GM13976 (cell line): ENCODE data around the gene CHCHD3.

Source experiments
- DNase-seq: peaks from one replicate; pipeline ENCODE4 v3.0.0; 2012; ENCODE audit warnings: low spot score
- in situ Hi-C: fragments of 300-500 bp; cut with MboI; formaldehyde crosslinking; loops from one replicate; pipeline ENCODE4 v1.12.0; 2022; ENCODE audit warnings: low sequenced_read_pairs, mixed read lengths, inconsistent platforms; ENCODE audit not compliant: unreplicated experiment
- TF ChIP-seq, protein P1 (sequence below): IDR thresholded peaks from 2 replicates; pipeline ENCODE4 v1.5.1; 2012; ENCODE audit warnings: borderline replicate concordance, mild to moderate bottlenecking; ENCODE audit not compliant: insufficient read depth; ENCODE audit errors: extremely low read depth, missing control alignments, control extremely low read depth

CHCHD3 gene

DNA sequence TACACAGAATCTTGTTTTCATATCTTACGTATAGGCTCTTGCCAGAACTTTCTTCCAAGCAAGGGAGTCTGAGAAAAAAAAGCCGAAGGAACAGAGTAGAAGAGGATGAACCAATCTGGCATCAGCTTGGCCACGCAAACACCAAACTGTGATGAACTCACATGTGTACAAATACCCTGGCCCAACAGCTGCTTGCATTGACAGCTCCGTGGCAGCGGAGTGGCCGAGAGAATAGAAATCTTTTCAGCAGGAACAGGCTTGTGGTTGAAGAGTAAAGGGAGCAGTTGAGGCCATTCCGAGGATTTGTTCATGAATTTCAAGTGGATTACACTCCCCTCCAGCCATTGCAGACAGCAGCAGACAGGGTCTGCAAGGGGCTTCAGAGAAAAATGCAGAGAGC is 331.8 kb downstream of the CHCHD3 start:
- in situ Hi-C loops, result no loop called here
- no peak for DNase-seq
- TF ChIP-seq, protein P1, sequence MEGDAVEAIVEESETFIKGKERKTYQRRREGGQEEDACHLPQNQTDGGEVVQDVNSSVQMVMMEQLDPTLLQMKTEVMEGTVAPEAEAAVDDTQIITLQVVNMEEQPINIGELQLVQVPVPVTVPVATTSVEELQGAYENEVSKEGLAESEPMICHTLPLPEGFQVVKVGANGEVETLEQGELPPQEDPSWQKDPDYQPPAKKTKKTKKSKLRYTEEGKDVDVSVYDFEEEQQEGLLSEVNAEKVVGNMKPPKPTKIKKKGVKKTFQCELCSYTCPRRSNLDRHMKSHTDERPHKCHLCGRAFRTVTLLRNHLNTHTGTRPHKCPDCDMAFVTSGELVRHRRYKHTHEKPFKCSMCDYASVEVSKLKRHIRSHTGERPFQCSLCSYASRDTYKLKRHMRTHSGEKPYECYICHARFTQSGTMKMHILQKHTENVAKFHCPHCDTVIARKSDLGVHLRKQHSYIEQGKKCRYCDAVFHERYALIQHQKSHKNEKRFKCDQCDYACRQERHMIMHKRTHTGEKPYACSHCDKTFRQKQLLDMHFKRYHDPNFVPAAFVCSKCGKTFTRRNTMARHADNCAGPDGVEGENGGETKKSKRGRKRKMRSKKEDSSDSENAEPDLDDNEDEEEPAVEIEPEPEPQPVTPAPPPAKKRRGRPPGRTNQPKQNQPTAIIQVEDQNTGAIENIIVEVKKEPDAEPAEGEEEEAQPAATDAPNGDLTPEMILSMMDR, result no peak

DNA sequence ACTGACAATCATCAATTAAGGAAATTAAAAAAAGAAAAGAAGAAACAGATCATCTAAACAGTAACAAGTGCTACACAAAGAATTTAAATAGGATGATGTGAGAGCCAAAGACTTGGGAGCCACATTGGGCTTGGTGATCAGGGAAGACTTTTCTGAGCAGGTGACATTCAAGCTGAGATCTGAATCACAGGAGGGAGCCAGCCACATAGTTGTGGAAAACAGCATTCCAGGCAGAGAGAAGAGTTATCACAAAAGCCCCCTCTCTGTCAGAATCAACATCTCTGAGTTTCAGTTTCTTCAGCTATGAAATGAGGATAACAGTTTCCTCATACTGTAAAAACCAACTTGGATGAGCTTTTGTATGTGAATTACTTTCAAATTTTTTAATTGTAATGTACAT is 336.4 kb downstream of the CHCHD3 start:
- TF ChIP-seq, protein P1, result no peak
- in situ Hi-C loops, result no loop called here
- no peak for DNase-seq

DNA sequence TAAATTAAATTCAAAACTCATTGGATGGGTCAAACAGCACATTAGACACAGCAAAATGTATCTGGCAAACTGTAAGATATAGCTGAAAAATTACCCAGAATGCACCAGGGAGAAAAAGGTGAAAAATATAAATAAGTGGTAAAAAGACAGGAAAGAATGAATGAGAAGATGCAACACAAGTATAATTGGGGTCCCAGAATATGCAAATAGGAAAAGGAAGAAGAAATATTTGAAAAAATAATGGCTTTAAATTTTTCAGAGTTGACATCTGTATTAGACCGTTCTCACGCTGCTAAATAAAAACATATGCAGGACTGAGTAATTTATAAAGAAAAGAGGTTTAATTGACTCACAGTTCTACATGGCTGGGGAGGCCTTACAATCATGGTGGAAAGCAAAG is 337.9 kb downstream of the CHCHD3 start:
- TF ChIP-seq, protein P1, result no peak
- DNase-seq, result no peak
- in situ Hi-C loops, result no loop called here

DNA sequence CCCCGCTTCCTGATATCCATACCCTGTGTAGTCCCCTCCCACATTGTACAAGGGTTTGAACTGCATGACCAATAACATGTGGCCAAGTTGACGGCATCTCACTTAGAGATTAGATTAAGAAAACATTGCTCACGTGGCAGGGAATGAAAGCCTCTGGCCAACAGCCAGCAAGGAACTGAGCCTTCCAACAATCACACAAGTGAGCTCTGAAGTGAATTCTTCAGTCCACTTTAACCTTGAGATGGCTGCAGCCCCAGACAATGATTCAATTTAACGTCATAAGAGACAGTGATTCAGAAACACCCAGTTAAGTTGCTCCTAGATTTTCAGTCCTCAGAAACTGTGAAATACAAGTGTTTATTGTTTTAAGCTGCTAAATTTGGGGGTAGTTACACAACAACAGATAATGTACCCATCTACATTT is 339.7 kb downstream of the CHCHD3 start:
- TF ChIP-seq, protein P1, result no peak
- DNase-seq, result no peak
- in situ Hi-C loops, result no loop called here

DNA sequence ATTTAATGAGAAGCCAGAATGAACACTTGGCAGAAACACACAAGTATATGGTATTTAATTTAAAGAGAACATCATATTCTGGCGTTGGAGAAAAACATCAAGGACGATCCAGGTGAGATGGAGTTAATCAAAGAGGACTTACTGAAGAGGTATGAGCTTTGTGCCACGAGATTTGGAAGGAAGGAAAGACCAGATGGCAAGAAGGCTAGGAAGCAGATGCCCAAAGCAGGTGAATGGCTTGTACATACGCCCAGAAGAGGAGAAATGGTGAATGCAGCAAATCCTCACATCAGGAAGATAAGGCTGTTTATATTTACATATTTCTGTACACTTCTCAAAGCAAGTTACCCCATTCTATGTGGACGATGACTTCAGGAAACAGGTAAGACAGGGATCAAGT is 341.7 kb downstream of the CHCHD3 start:
- DNase-seq, result no peak
- TF ChIP-seq, protein P1, result no peak
- in situ Hi-C loops, result no loop called here

DNA sequence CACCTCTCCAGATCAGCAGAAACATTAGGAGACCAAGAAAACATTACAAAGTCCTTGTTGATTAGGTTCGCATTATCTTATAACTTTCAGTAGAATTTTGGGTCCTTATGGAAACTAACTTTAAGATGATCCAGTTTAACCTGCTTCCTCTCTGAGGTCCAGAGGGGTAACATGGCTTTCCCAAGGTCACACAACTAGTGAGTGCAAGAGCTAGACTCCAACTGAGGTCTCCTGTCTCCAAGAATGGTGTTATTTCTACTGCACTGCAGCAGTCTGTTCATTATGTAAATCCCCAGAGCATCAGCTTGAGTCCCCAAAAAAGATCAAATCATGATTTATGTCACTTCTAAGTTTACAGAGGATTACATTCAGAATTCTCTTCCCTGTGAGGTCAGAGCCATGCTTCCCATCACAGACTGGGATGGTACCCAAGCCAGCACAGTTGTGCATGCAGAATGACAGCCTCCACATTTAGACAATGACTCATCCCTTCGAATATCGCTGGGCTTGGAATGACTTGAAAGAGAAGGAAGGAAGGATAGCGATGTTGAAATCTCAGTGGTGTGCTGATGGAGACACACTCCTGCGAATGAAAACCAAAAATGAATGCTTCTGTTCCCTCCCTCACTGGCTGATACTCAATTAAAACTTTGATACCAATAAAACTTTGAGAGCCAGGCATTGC is 342.5 kb downstream of the CHCHD3 start:
- in situ Hi-C loops, result no loop called here
- DNase-seq, result no peak
- TF ChIP-seq, protein P1, result no peak

DNA sequence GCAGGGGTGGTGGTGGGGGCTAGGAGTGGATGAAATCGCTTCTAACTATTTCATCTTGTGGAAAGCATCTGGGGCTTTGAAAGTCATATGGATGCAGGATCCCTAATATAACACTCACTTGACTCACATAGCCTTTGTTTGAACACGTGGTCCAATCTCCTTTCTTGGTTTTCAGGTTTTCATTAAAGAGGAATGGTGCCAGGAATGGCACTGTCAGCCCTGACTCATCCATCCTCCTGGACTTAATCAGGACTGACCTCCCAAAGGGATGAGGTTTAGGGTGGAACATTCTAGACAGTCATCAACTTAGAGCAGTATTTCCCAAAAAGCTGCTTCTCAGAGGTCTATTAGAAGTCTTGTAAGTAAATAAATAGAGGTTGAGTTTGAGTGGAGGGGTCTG is 343.6 kb downstream of the CHCHD3 start:
- no peak for DNase-seq
- in situ Hi-C loops, result no loop called here
- TF ChIP-seq, protein P1, result no peak
